ENCODE results near the gene ATP2C2. TPM values are rescaled to one million over a fixed set of nuclear protein-coding genes. Genes with fewer than 3 reads are reported as not detected.

Gene ATP2C2
- total RNA-seq, 1 experiment from 2014 or later = not detected

DNA sequence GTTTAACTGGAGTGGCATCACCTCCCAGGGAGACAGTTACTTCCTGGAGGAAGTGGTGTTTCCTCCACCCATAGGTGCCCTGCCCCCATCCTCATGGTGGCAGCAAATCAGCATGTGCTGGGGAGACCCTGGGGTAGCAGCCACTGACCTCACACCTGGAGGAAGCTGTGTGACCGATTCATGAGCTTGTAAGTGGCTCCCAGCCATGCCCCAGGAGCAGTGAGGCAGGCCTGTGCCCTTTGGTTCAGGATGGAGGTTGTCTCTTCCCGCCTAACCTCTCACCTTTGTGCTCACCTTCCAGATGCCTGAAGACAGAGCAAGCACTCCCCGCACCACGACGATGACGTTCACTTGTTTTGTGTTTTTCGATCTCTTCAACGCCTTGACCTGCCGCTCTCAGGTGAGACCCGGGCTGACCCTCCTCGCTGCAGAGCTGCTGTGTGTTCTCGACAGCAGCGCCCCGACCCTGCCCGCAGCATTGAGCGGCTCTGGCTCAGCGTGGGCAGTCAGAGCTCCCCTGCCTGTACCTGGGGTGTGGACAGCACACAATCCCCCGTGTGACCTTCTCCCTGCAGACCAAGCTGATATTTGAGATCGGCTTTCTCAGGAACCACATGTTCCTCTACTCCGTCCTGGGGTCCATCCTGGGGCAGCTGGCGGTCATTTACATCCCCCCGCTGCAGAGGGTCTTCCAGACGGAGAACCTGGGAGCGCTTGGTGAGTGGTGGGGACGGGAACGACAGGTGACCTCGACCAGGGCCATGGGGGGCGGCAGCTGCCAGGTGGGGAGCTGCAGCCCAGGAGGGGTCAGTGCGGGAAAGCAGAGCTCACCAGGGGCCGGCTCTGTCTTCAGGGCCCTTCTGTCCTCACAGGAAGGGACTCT is 93.3 kb downstream of the ATP2C2 start:
- Mint-ChIP-seq H3K27ac (ENCODE audit: low read depth, unreplicated experiment) (peak overlapping the region; percentile 58), H3K4me3 (ENCODE audit: unreplicated experiment) (no peak overlapping the region), H3K9me3 (ENCODE audit: unreplicated experiment) (no peaks in the 10 kb centered on the region), H3K27me3 (ENCODE audit: insufficient read depth, unreplicated experiment) (no peaks in the 10 kb centered on the region), H3K4me1 (ENCODE audit: insufficient read depth, unreplicated experiment) (peaks cover 6% of the 10 kb centered on the region), H3K36me3 (ENCODE audit: insufficient read depth, unreplicated experiment) (peaks cover 50% of the 10 kb centered on the region)
- POLR2A ChIA-PET = no interaction called here
- intact Hi-C loops (cut with micrococcal nuclease) = no loop called here
- CTCF ChIA-PET = no interaction called here
- BruUV-seq (replicated peaks) = no TSS peak
- DNase-seq (ENCODE audit: unreplicated experiment) = no peak
- TF ChIP-seq, protein P1, sequence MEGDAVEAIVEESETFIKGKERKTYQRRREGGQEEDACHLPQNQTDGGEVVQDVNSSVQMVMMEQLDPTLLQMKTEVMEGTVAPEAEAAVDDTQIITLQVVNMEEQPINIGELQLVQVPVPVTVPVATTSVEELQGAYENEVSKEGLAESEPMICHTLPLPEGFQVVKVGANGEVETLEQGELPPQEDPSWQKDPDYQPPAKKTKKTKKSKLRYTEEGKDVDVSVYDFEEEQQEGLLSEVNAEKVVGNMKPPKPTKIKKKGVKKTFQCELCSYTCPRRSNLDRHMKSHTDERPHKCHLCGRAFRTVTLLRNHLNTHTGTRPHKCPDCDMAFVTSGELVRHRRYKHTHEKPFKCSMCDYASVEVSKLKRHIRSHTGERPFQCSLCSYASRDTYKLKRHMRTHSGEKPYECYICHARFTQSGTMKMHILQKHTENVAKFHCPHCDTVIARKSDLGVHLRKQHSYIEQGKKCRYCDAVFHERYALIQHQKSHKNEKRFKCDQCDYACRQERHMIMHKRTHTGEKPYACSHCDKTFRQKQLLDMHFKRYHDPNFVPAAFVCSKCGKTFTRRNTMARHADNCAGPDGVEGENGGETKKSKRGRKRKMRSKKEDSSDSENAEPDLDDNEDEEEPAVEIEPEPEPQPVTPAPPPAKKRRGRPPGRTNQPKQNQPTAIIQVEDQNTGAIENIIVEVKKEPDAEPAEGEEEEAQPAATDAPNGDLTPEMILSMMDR (IDR thresholded peaks at IDR 0.05; ENCODE audit: unreplicated experiment) = no peak

DNA sequence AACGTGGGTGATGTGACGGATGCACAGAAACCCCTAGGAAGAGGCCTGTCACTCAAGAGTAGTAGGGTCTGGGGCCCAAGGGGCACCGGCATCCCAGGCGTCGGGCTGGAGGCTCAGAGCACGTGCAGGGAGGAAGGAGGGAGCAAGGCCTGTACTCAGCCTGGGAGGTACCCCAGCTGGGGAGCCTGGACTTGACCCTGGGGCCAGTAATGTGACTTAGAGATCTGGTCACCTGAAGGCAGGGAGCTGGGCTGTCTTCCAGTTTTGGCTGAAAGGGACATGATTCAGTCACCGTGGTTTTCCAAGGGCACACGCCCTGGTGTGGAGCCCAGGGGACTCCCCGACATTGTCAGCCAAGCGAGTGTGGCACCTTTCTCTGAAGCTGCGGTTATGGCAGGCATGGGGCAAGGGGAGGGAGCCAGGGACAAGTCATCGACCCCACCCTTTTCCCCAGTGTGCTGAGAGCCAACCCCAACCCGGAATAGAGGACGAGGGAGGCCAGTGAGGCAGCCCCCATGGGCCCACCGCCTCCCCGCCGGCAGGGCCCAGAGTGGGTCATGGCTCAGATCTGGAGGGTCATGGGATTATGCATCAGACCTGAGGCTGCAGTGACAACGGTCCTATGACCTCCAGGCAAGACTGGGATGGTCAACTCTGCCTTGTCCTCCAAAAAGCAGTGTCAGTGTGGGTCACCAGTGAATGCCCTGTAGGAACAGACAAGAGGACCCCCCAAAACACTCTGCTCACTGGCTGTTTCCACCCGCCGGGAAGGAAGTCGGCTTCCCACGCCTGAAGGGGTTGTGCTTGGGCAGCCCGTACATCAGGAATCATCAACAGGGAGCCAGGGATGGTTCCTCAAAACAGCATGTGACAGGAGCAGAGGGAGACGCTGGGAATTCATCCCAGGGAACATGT is 94.2 kb downstream of the ATP2C2 start:
- no peak for DNase-seq (ENCODE audit: unreplicated experiment)
- ChIA-PET POLR2A (no interaction called here), CTCF (no interaction called here)
- intact Hi-C loops (cut with micrococcal nuclease) = no loop called here
- TF ChIP-seq, protein P1 (IDR thresholded peaks at IDR 0.05; ENCODE audit: unreplicated experiment) = no peak
- H3K36me3 Mint-ChIP-seq (ENCODE audit: insufficient read depth, unreplicated experiment) = peaks cover 59% of the 10 kb centered on the region
- H3K27me3 Mint-ChIP-seq (ENCODE audit: insufficient read depth, unreplicated experiment) = no peaks in the 10 kb centered on the region
- peaks cover 5% of the 10 kb centered on the region for H3K9me3 Mint-ChIP-seq (ENCODE audit: unreplicated experiment)
- H3K27ac Mint-ChIP-seq (ENCODE audit: low read depth, unreplicated experiment) = peak overlapping the region; percentile 58
- no peak overlapping the region for H3K4me3 Mint-ChIP-seq (ENCODE audit: unreplicated experiment)
- peaks cover 6% of the 10 kb centered on the region for H3K4me1 Mint-ChIP-seq (ENCODE audit: insufficient read depth, unreplicated experiment)
- no TSS peak for BruUV-seq (replicated peaks)

DNA sequence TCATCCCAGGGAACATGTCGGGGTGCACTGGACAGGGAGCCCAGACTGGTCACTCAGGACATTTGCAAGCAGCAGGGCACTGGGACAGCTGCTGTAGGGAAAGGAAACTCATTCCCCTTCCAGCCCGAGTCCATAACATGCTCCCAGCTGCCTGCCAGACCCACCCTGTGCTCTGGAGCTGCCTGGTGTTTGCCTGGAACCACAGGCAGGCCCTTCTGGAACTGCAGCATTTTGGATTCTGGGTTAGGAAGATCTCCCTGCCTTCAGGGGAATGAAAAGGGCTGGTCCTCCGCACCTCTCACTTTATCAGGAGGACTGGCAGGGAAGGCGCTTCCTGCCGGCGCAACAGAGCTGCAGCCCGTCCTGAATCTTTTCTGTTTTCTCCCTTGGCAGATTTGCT is 94.9 kb downstream of the ATP2C2 start:
- Mint-ChIP-seq H3K27me3 (ENCODE audit: insufficient read depth, unreplicated experiment) (no peaks in the 10 kb centered on the region), H3K27ac (ENCODE audit: low read depth, unreplicated experiment) (no peak overlapping the region), H3K36me3 (ENCODE audit: insufficient read depth, unreplicated experiment) (peaks cover 65% of the 10 kb centered on the region), H3K4me1 (ENCODE audit: insufficient read depth, unreplicated experiment) (peaks cover 6% of the 10 kb centered on the region), H3K4me3 (ENCODE audit: unreplicated experiment) (no peak overlapping the region), H3K9me3 (ENCODE audit: unreplicated experiment) (peaks cover 8% of the 10 kb centered on the region)
- BruUV-seq (replicated peaks) = no TSS peak
- ChIA-PET POLR2A (interaction anchor here (0.6 kb wide), 1 partner anchor 156 kb away, joined by 3 read pairs; no protein-coding TSS in a partner anchor), CTCF (no interaction called here)
- no peak for DNase-seq (ENCODE audit: unreplicated experiment)
- intact Hi-C loops (cut with micrococcal nuclease) = no loop called here
- TF ChIP-seq, protein P1 (IDR thresholded peaks at IDR 0.05; ENCODE audit: unreplicated experiment) = no peak

GRCh38 chr16:84464116-84464515 is 95.8 kb downstream of the ATP2C2 start:
- no peaks in the 10 kb centered on the region for H3K27me3 Mint-ChIP-seq (ENCODE audit: insufficient read depth, unreplicated experiment)
- intact Hi-C loops (cut with micrococcal nuclease) = no loop called here
- TF ChIP-seq, protein P1 (IDR thresholded peaks at IDR 0.05; ENCODE audit: unreplicated experiment) = no peak
- POLR2A ChIA-PET = interaction anchor here (0.7 kb wide), 1 partner anchor 41 kb away, joined by 3 read pairs; no protein-coding TSS in a partner anchor
- peaks cover 72% of the 10 kb centered on the region for H3K36me3 Mint-ChIP-seq (ENCODE audit: insufficient read depth, unreplicated experiment)
- CTCF ChIA-PET = interaction anchor here (0.6 kb wide), 1 partner anchor 113 kb away, joined by 3 read pairs; no protein-coding TSS in a partner anchor
- DNase-seq (ENCODE audit: unreplicated experiment) = no peak
- peaks cover 6% of the 10 kb centered on the region for H3K4me1 Mint-ChIP-seq (ENCODE audit: insufficient read depth, unreplicated experiment)
- no TSS peak for BruUV-seq (replicated peaks)
- H3K4me3 Mint-ChIP-seq (ENCODE audit: unreplicated experiment) = no peak overlapping the region
- H3K27ac Mint-ChIP-seq (ENCODE audit: low read depth, unreplicated experiment) = no peak overlapping the region
- H3K9me3 Mint-ChIP-seq (ENCODE audit: unreplicated experiment) = peaks cover 8% of the 10 kb centered on the region

All from MCF 10A (cell line).